Stimulated activated CD8-positive, alpha-beta memory T cell treated with anti-CD3 and anti-CD28 coated beads, Interleukin-4, amount 100 ng/mL, for 4 hours (primary cell): ENCODE data around the gene ZNF576.
"Not testable (repeated sequence)": the region's sequence is repeated elsewhere in the genome, so short reads cannot be mapped to it uniquely, and the experiment has no call there.

Experiments used
- DNase-seq, 2 donors: peaks; one replicate each; pipeline ENCODE4 v3.0.0-alpha.2; 2020; ENCODE audit warnings: low read depth in 2 of 2, low spot score in 1 of 2

ZNF576 gene

DNA sequence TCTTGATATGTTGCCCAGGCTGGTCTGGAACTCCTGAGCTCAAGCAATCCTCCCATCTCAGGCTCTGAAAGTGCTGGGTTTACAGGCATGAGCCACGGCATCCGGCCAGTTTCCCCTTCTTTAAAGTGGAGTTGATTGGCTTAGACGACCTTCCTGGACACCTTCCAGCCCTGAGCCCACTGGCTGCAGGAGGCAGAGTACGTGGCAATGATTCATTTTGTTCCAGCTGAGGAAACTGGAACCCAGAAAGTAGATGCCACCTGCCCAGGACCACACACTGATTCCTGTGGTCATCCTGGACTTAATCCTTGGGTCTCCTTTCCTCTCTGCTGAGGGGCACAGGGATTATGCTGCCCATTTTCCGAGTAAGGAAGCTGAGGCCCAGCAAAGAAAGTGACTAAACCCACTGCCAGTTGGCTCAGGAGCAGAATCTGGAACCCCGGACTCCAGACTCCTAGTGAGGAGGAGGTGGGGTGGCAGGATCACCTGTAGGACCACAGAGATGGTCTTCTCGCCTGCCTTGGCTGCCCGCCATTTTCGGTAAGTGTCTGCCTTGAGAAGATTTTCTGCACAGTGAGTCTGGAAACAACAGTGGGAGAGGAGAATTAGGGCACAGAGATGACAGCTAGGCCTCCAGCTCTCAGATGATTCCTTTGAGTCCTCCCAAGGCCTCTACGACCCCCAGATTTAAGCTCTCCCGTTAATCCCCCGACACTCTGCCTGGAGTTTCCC, 21.8 kb upstream of the ZNF576 start:
- no peak for DNase-seq

DNA sequence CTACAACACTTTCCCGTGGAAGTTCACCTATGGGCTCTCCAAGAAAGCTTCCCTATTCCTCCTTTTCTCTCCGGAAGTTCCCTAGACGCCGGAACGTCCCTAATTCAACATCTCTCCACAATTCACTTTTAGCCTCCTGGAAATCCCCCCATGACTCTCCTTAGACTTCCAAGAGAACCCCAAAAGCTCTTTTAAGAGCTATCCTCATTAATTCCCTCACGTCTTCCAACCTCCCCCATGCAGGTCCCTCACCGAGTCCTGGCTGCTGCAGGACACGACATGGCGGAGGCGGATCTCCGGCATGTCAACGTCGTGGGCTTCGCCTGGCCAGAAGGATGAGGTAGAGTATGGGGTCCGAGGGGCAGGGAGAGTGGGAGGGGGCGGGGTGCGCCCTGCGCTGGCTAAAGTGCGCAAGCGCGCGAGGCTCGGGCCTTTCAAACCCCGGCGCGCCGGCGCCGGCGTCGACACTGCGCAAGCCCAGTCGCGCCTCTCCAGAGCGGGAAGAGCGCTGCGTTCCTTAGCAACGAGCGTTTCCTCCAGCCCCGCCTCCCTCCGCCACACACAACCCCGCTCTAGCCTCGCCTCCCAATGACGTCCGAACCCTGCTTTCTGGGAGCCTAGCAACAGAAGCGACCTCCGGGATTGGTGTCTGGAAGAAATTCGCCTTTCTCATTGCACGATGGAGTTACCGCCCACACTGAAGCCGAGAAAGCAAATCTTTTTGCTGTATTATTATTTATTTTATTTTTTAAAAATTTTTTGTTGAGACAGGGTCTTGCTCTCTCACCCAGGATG, 21.0 kb upstream of the ZNF576 start, which contains the start of the genes PINLYP and XRCC1:
Gene PINLYP, plus strand, starts transcription at position 646 of the 795 bp plus-strand sequence. CDS start 1,391 bp downstream, outside the sequence.
Gene XRCC1, minus strand, starts transcription at position 372 of the 795 bp plus-strand sequence. Its CDS starts 69 bp downstream, at position 303.
- DNase-seq: peak; percentile 80 to 92

DNA sequence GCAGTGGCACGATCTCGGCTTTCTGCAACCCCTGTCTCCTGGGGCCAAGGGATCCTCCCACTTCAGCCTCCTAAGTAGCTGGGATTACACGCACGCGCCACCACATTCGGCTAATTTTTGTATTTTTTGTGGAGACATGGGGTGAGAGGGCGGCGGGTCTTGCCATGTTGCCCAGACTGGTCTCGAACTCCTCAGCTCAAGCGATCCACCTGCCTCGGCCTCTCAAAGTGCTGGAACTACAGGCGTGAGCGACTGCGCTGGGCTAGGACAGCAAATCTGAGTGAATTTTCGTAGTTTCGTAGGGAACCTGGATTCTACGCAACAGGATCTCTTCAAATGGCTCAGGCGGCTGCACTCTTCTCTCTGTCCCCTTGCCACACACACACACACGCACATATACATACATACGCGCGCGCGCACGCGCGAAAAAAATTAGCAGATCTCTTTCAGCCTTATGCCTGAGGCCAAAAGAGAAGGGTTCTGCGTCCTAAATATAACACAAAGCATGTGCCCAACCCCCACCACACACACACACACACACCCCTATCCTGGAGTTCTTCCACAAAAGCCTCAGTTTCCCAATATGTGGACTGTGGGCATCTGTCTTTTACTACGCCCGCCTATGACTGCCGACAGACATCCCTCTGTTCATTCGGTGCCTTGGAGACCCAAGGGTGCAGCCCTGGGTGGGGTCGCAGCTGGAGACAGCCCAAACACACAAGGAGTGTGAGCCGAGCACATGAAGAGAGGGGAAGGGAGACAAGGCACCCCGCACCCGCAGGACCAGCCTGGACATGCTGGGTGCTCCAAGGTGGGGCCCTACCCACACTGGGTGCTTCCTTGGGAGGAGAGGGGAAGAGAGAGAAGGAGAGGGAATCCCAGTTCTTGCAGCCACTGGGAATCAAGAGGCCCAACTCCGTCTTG, 20.2 kb upstream of the ZNF576 start:
- no peak for DNase-seq

DNA sequence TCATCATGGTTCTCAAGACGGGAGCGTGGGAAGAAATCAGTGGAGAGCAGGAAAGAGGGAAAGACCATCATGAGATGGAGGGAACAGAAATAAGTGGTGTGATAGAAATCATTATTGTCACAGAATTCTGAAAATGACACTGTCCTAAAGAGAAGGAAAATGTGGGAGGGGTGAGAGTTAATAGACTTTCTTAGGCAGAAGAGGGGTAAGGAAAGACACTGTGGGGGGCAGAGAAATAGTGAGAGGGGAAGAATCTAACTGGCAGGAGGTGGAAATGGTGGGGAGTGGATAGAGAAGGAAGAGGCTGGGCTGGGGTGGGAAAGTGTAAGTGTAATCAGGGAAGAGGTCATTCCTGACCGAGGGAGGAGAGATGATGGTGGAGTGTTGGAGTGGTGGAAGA, 17.6 kb upstream of the ZNF576 start:
- no peak for DNase-seq

DNA sequence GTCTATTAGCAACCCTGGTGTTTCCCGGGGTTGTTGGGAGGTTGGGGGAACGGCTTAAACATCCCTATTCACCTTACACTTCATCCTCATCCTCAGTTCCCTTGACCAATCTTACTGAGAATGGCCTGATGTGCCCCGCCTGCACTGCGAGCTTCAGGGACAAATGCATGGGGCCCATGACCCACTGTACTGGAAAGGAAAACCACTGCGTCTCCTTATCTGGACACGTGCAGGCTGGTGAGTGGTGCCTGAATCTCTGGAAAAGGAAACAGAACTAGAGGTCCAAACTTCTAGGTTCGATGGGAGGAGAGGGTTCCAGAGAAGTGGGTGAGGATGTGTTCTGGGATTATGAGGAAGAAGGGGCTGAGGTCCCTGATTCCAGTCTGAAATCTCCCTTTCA, 14.9 kb upstream of the ZNF576 start:
- no peak for DNase-seq

DNA sequence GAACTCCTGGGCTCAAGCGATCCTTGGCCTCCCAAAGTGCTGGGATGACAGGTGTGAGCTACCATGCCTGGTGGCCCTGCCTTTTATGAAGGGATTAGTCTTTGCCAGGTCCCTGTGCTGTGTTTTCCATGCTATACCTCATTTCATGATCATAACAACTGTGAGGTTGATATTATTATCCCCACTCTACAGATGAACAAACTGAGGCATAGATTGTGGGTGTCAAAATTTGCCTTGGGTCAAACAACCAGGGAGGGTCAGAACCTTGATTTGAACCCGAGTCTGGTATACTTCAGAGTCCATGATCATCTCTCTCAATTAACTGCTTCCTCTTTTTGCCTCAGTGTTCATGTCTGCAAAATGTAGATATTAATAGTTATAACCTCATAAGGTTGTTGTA, 13.9 kb upstream of the ZNF576 start:
- no peak for DNase-seq

DNA sequence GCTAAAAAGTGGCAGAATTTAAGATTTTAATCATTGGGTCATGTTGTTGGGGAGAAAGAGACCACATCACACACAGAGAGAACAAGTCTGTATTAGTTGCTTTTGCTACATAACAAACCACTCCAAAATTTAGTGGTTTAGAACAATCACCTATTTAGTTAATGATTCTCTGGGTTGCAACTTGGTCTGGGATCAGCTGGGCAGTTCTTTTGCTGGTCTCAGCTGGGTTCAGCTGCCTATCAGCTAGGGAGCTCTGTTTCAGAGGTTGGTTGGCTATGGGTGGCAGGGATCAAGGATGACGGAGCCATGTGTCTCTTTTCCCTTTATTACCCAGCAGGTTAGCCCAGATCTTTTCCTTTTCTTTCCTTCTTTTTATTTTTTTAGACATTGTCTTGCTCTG, 11.9 kb upstream of the ZNF576 start:
- no peak for DNase-seq

DNA sequence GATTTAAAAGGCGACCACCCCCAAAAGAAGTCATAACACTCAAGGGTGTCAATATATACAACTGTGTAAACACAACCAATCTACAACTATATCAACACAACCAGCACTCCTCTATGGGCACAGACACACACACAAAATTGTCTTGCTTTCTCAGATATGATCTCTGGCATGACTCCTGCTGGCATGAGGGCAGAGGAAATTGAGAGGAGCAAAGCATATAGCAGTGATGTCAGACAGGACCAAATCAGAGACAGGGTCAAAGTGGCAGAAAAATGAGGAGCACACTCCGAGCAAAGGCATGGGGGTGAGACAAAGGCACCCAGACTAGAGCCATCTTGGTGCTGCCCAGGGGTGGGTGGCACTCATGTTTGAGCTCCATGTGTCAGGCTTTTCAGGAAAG, 10.0 kb upstream of the ZNF576 start:
- no peak for DNase-seq

DNA sequence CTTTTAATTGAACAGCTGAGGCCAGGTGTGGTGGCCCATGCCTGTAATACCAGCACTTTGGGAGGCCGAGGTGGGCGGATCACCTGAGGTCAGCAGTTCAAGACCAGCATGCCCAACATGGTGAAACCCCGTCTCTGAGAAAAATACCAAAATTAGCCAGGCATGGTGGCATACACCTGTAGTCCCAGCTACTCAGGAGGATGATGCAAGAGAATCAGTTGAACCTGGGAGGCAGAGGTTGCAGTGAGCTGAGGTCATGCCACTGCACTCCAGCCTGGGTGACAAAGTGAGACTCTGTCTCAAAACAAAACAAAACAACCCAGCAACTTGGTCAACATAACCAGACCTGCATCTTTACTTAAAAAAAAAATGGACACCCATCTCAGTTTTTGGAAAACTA, 9.4 kb upstream of the ZNF576 start:
- not testable (repeated sequence) for DNase-seq

DNA sequence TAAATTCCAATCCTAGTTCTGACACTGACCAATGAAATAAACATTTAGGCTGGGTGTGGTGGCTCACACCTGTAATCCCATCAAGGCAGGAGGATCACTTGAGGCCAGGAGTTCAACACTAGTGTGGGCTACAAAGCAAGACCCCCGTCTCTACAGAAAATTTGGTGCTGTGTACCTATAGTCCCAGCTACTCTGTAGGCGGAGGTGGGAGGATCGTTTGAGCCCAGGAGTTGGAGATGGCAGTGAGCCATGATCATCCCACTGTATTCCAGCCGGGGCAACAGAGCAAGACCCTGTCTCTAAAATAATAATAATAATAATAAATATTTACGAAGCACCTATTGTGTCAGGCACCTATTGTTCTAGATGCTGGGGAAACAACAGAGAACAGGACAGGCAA, 7.1 kb upstream of the ZNF576 start:
- no peak for DNase-seq

DNA sequence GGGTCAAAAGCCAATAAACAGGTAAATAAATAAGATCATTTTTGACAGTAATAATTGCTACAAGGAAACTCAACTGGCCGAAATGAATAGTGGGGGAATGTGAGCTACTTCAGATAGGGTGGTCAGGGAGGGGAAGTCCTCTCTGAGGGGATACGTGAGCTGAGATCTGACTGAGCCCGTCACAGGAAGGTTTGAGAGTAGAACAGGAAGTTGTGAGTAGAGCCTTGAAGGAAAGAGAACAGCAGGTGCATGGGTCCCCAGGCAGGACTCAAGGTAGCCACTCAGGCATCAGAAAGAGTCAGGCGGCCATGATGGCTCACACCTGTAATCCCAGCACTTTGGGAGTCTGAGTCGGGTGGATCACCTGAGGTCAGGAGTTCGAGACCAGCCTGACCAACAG, 6.7 kb upstream of the ZNF576 start:
- DNase-seq: no peak

DNA sequence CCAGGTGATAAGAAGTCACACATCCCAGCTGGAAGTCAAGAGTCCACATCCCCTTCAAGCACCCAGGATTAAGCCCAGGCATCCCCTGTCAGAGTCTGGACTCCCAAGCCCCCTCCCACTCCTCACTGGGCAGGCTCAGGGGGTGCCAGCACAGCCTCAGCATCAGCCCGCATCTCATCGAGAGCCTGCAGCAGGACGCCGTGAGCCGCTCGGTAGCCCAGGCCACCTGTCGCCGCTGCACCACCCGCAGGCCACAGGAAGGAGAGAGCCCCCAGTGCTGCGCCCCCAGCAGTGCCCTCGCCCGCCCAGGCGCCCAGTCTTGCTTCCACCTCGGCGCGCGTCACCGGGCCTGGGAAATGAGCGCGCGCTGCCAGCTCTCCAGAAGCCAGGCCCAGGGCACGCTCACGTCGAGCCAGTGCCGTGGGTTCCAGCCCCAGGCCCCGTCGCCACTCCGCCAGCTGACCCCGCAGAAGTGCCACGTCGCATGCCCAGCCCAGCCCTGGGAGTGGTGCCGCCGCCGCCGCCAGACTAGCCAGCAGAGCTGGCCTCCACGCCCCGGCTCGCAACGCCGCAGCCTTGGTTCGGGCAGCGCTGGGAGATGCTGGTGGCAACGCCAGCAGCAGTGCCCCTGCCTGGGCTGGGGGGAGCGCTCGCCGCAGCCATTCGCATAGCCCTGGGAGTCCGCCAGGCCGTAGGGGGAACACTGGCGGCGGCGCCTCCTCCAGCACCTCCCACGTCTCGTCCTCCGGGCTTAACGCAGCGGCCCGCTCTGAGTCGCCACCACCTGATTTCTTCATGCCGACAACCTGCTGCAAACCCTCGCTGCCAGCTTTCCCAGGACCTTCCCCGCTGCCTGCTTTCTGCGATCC, 4.3 kb upstream of the ZNF576 start:
- DNase-seq: no peak

DNA sequence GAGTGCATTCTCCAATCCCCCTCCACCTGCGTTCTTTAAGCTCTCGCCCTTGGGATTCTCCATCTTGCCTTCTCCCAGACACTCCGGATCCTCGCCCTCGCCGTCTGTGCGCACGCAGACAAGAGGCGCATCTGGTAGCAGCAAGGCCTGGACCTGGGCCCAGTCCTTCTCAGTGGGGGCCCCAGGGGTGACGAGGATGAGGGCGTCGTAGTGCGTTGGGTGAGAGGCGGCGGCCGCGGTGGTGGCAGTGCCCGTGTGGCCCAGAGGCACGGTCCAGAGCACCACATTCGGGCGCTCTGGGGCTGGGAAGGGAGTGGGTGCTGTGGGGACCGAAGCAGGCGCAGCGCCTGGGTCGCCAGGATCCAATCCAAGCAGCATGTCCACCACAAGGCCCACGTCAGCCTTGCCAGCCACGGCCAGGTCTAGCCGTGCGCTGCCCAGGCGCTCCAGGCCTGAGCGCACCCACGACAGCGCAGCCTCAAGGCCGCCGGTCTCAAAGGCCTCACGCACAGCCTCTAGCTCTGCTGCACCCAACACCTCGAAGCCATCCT, 3.5 kb upstream of the ZNF576 start:
- no peak for DNase-seq

DNA sequence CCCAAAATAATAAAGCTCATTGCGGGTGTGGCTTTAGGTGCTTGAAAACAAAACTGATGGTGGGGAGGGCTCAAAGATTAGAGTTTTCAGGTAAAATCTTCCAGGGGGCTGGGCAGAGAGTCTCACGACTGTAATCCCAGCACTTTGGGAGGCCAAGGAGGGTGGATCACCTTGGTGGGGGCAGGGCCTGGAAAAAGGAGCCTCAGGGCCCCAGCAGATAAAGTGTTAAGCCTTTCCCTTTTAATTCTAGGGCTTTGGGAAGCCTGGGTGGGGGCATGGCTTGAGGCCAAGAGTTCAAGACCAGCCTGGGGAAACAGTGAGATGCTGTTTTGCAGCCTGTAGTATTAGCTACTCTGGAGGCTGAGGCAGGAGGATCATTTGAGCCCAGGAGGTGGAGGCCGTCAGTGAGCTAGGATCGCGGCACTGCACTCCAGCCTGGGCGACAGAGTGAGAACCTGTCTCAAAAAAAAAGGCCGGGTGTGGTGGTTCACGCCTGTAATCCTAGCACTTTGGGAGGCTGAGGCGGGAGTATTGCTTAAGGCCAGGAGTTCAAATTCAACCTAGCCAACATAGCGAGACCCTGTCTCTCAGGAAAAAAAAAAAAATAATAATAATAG, 2.2 kb upstream of the ZNF576 start:
- no peak for DNase-seq

DNA sequence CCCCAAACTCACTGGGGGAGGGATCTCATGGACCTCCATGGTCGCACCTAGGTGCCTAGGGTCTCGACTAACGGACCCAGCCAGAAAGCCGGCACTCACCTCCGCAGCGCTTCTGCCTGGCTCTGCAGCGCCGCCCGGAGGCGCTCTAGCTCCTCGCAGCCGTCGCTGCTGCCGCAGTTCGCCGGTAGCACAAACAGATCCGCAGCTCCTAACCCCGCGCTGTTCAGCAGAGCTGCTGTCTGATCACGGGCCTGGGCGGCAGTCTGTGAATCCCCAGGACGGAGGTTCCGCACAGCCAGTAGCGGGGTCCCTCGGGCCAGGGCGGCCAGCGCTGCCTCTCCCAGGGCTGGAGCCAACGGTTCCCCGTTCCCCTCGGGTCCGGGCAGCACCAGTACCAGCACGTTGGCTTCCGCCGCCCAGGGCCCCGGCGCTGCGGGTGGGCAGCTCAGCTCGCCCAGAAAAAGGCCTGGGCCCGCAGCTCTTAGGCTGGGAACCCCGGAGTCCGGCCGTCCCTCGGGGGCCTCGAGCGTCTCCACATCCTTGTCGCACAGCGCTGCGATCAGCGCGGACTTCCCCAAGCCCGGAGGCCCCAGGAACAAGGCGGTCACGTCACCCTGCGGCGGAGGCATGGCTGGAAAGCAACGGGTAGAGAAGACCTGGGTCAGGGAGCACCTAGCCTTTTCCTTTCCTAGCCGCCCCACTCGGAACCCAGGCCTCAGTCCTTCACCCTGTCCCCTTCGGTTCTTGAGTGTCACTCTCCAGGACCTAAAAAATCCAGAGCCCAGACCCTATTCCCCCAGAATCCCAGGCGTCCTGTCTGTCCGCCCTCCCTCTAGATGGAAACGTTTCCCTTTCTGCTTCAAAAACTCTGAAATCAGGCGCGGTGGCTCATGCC, 1.4 kb upstream of the ZNF576 start:
- DNase-seq: peak; percentile 33 to 41

DNA sequence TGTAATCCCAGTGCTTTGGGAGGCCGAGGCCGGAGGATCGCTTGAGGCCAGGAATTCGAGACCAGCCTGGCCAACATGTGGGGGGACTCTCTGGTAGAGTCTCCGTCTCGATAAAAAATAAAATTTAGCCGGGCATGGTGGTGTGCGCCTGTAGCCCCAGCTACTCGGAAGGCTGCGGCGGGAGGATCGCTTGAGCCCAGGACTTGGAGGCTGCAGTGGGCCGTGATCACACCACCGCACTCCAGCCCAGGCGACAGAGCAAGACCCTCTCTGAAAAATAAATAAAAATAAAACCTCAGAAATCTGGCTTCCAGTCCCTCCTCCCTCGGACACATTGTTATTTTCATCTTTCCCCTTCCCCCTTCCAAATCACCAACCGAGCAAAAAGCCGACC, 793 bp upstream of the ZNF576 start:
- DNase-seq: no peak

DNA sequence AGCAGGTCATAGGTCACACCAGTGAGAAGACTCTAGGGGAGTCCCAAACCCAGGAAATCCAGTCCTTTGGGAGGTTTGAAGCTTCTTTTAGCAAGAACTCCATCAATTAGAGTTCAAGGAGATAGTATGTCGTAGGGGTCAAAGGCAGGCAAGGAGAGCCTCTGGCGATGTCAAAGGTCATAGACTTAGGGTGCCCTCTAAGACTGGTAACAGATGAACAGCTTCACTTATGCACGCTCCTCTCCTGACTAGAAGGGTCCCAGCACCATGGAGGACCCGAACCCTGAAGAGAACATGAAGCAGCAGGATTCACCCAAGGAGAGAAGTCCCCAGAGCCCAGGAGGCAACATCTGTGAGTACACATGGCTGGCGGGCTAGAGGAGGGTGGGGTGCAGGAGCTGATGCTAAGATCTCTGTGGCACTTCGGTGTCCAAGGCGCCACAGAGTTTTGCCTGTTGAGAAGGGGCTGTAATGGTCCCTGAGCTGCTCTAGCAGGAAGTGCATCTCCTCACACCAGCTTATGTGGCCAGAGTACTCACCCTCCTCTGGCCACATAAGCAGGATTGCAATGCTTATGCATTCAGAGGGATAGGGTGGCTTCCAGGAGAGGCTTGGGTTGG, 557 bp downstream of the ZNF576 start:
- DNase-seq: no peak

DNA sequence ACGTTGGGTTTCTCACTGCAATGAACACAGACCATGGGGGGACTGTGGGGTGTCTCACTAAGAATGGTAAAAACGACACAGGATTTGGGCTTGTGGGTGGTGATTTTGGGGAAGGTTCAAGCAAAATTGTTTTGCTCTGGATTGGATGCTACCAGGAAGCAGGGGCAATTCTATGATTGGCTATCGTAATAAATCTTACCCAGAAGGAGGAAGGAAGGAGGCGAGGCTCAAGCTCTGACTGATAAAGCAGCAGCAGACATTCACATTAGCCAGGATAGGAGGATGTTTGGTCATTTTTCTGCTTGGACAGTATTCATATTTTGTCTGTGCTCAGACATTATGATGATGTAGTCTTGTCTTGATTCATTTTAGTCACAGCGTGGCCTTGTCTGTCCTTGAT, 1.5 kb downstream of the ZNF576 start:
- no peak for DNase-seq
